ENCODE results near the gene SLAMF9. TPM values are rescaled to one million over a fixed set of nuclear protein-coding genes. Genes with fewer than 3 reads are reported as not detected.

Gene SLAMF9
- total RNA-seq, 1 donor from 2014 or later: not detected

DNA sequence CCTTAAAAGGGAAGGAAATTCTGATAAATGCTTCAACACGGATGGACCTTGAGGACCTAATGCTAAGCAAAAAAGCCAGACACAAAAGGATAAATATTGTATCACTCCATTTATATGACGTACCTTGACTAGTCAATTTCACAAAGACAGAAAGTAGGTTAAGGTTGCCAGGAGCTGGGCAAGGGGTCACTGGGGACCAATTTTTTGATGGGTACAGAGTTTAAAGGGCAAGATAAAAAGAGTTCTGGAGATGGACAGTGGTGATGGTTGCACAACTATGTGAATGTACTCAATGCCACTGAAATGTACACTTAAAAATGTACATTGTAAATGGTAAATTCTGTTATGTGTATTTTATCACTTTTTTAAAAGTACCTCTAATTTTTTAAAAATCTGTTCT is 32.1 kb upstream of the SLAMF9 start:
- peaks cover 20% of the 10 kb centered on the region for H3K27me3 Mint-ChIP-seq (ENCODE audit: insufficient read depth)
- DNase-seq (ENCODE audit: low spot score): no peak
- H3K9me3 Mint-ChIP-seq: no peaks in the 10 kb centered on the region
- peaks cover 3% of the 10 kb centered on the region for H3K4me1 Mint-ChIP-seq (ENCODE audit: low read depth)
- no peak overlapping the region for H3K27ac Mint-ChIP-seq
- no peak overlapping the region for H3K4me3 Mint-ChIP-seq
- H3K36me3 Mint-ChIP-seq (ENCODE audit: low read depth): no peaks in the 10 kb centered on the region
- intact Hi-C loops (cut with micrococcal nuclease): no loop called here

DNA sequence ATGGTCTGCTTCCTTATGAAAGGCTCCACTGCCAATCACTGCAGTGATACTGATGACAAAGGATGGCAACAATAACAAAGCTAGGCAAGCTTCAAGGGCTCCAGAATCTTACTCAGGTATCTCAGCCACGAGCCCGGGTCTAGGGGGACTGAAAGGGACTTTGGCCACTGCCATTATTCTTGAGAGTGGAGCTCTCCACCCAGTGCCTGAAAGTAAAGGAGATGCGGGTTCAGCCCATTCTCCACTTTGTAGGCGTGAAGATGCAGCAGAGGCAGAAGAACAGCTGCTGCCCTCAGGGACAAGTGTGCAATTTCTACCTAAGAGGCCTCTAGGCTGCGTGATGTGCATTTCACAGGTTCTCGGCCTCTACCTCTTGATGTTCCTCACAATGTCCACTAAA is 31.4 kb upstream of the SLAMF9 start:
- H3K27me3 Mint-ChIP-seq (ENCODE audit: insufficient read depth): peaks cover 18% of the 10 kb centered on the region
- no peaks in the 10 kb centered on the region for H3K4me1 Mint-ChIP-seq (ENCODE audit: low read depth)
- H3K36me3 Mint-ChIP-seq (ENCODE audit: low read depth): no peaks in the 10 kb centered on the region
- no peaks in the 10 kb centered on the region for H3K9me3 Mint-ChIP-seq
- no peak for DNase-seq (ENCODE audit: low spot score)
- no peak overlapping the region for H3K27ac Mint-ChIP-seq
- intact Hi-C loops (cut with micrococcal nuclease): no loop called here
- no peak overlapping the region for H3K4me3 Mint-ChIP-seq

DNA sequence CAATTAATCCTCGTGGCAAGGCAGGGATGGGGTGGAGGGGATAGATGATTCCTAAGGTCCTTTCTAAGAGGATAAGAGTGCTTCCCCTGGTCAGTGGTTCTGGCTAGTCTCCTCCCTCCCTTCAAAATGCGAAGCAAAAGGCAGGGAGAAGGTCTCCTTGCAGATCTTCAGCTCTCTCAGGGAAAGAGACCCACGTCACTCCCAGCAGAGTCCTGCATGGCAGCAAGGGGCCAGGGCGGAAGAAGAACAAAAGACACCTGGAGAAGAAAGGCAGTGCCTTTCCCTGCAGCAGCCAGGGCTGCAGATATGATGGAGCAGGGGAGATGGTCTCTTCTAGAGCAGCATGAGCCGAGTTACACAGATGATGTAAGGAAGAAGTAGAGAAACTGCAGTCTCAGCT is 29.6 kb upstream of the SLAMF9 start:
- H3K4me3 Mint-ChIP-seq: no peak overlapping the region
- no peaks in the 10 kb centered on the region for H3K9me3 Mint-ChIP-seq
- no peaks in the 10 kb centered on the region for H3K4me1 Mint-ChIP-seq (ENCODE audit: low read depth)
- H3K27me3 Mint-ChIP-seq (ENCODE audit: insufficient read depth): peaks cover 22% of the 10 kb centered on the region
- intact Hi-C loops (cut with micrococcal nuclease): no loop called here
- no peaks in the 10 kb centered on the region for H3K36me3 Mint-ChIP-seq (ENCODE audit: low read depth)
- no peak overlapping the region for H3K27ac Mint-ChIP-seq
- no peak for DNase-seq (ENCODE audit: low spot score)

GRCh38 chr1:159982280-159982679 is 28.2 kb upstream of the SLAMF9 start:
- intact Hi-C loops (cut with micrococcal nuclease): no loop called here
- Mint-ChIP-seq H3K4me3 (no peak overlapping the region), H3K27me3 (ENCODE audit: insufficient read depth) (peaks cover 21% of the 10 kb centered on the region), H3K4me1 (ENCODE audit: low read depth) (no peaks in the 10 kb centered on the region), H3K27ac (no peak overlapping the region), H3K9me3 (no peaks in the 10 kb centered on the region), H3K36me3 (ENCODE audit: low read depth) (no peaks in the 10 kb centered on the region)
- no peak for DNase-seq (ENCODE audit: low spot score)

DNA sequence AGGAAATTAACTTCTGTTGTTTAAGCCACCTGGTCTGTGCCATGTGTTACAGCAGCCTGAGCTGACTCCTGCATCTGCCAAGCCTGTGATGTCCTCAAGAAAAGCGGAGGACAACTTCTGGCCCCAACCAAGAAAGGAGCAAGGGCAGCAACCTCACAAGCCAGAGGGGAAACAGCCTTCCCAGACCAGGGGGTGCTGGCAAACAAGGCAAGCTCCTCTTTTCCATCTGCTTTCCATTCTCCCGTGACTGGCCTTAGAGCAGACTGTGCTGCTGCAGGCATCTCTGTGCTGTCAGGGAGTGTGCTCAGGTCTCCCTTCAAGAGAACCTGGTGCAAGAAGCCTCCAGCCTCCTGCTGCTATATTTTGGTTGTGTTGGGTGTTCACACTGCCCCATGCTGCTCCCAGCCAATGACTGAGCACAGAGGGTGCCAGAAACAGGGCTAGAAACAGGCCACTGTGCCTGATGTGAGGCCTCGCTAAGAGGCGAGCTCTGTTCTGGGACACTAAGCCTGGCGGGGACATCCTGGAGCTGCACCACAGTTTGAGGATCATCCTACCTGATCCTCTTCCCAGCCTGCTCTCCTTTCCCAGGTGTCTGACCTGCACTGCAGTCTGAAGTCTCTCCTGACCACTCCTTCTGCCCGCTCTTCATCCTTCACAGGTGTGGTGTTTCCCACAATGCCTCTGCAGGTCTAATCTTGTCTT is 27.5 kb upstream of the SLAMF9 start:
- Mint-ChIP-seq H3K27me3 (ENCODE audit: insufficient read depth) (peaks cover 25% of the 10 kb centered on the region), H3K4me1 (ENCODE audit: low read depth) (no peaks in the 10 kb centered on the region), H3K27ac (no peak overlapping the region), H3K4me3 (no peak overlapping the region), H3K9me3 (no peaks in the 10 kb centered on the region), H3K36me3 (ENCODE audit: low read depth) (no peaks in the 10 kb centered on the region)
- no peak for DNase-seq (ENCODE audit: low spot score)
- intact Hi-C loops (cut with micrococcal nuclease): no loop called here

- peaks cover 24% of the 10 kb centered on the region for H3K27me3 Mint-ChIP-seq (ENCODE audit: insufficient read depth)
- no peak for DNase-seq (ENCODE audit: low spot score)
- no peaks in the 10 kb centered on the region for H3K9me3 Mint-ChIP-seq
These were observed 26.7 kb upstream of the SLAMF9 start for GRCh38 chr1:159980786-159981185.

GRCh38 chr1:159980076-159980475 is 26.0 kb upstream of the SLAMF9 start:
- Mint-ChIP-seq H3K27me3 (ENCODE audit: insufficient read depth) (peaks cover 24% of the 10 kb centered on the region), H3K27ac (no peak overlapping the region), H3K9me3 (no peaks in the 10 kb centered on the region), H3K36me3 (ENCODE audit: low read depth) (no peaks in the 10 kb centered on the region), H3K4me1 (ENCODE audit: low read depth) (no peaks in the 10 kb centered on the region), H3K4me3 (no peak overlapping the region)
- intact Hi-C loops (cut with micrococcal nuclease): no loop called here
- no peak for DNase-seq (ENCODE audit: low spot score)

More at GRCh38 chr1:159980786-159981185, 26.7 kb upstream of the SLAMF9 start:
- intact Hi-C loops (cut with micrococcal nuclease): no loop called here
- no peaks in the 10 kb centered on the region for H3K36me3 Mint-ChIP-seq (ENCODE audit: low read depth)
- H3K27ac Mint-ChIP-seq: no peak overlapping the region
- H3K4me3 Mint-ChIP-seq: no peak overlapping the region
- no peaks in the 10 kb centered on the region for H3K4me1 Mint-ChIP-seq (ENCODE audit: low read depth)

DNA sequence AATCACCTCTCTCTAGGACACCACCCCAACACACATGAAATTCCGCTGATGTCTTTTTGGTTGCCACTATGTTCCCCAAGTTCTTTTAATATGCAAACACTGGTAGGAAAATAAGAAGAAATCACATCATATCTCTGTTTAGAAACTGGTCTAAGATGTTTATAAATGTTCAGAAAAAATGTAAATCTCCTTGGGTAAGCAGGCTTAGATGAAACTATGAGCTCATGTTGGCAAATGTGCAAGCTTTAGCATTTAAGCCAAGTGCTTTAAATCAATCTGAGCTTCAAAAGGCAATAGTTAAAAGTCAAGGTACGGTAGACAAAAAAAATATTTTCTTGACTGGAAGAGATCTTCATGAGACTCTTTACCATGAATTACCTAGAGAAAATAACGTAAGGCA is 25.2 kb upstream of the SLAMF9 start:
- no peaks in the 10 kb centered on the region for H3K4me1 Mint-ChIP-seq (ENCODE audit: low read depth)
- no peak for DNase-seq (ENCODE audit: low spot score)
- no peaks in the 10 kb centered on the region for H3K9me3 Mint-ChIP-seq
- no peaks in the 10 kb centered on the region for H3K36me3 Mint-ChIP-seq (ENCODE audit: low read depth)
- H3K4me3 Mint-ChIP-seq: no peak overlapping the region
- peaks cover 24% of the 10 kb centered on the region for H3K27me3 Mint-ChIP-seq (ENCODE audit: insufficient read depth)
- intact Hi-C loops (cut with micrococcal nuclease): no loop called here
- no peak overlapping the region for H3K27ac Mint-ChIP-seq

DNA sequence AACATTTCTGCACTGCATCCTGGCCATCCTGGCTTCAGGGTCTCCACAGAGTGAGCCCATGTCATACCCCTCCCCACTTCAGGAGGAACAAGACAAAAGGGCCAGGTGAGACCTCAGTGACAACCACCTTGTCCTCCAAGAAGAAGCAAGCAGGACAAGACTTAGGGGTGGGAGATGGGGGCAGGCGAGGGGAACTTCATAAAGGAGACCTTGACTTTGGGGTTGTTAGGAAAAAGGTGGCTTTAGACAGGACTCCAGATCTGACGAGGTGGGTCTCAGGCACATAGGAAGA is 24.0 kb upstream of the SLAMF9 start:
- Mint-ChIP-seq H3K4me3 (no peak overlapping the region), H3K4me1 (ENCODE audit: low read depth) (no peaks in the 10 kb centered on the region), H3K27ac (no peak overlapping the region), H3K27me3 (ENCODE audit: insufficient read depth) (peaks cover 17% of the 10 kb centered on the region), H3K36me3 (ENCODE audit: low read depth) (no peaks in the 10 kb centered on the region), H3K9me3 (no peaks in the 10 kb centered on the region)
- DNase-seq (ENCODE audit: low spot score): no peak
- intact Hi-C loops (cut with micrococcal nuclease): no loop called here

DNA sequence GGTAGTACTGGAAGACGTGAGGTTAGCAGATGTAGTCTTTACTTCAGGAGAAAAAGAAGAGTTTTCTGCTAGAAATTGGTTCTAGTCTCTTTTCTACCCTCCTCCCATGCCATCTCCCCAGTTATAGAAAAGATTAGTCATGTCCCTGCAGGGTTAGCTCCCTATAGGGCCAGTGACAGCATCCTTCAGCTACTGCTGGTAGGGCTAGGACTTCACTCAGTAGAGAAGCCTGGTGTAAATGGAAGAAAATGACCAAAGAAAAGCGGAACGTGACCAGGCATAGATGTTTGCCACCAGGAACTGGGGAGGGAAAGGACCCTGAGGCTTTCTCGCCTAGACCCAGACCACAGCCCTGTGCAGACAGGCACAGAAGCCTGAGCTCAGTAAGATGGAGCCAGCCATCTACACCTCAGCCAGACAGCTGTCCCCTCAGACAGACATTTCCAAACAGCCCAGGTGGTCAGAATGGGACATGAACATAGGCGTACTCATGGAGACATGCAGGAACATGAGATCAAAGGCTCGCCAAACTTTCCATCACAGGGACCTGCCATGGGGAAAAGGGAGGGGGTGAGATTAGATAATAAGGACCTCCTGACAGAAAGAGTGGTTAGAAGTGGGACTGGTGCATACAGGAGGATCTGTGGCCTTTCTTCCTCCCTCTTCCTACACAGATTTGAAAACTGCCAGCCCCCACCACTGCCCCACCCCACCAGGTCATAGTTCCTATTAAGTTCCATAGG is 23.5 kb upstream of the SLAMF9 start:
- Mint-ChIP-seq H3K9me3 (no peaks in the 10 kb centered on the region), H3K4me3 (no peak overlapping the region), H3K27ac (no peak overlapping the region), H3K36me3 (ENCODE audit: low read depth) (no peaks in the 10 kb centered on the region), H3K27me3 (ENCODE audit: insufficient read depth) (peaks cover 15% of the 10 kb centered on the region), H3K4me1 (ENCODE audit: low read depth) (no peaks in the 10 kb centered on the region)
- no peak for DNase-seq (ENCODE audit: low spot score)
- intact Hi-C loops (cut with micrococcal nuclease): no loop called here

GRCh38 chr1:159974350-159974965 is 20.4 kb upstream of the SLAMF9 start:
- DNase-seq (ENCODE audit: low spot score): no peak
- intact Hi-C loops (cut with micrococcal nuclease): no loop called here
- Mint-ChIP-seq H3K27me3 (ENCODE audit: insufficient read depth) (peaks cover 13% of the 10 kb centered on the region), H3K27ac (no peak overlapping the region), H3K4me1 (ENCODE audit: low read depth) (no peaks in the 10 kb centered on the region), H3K9me3 (no peaks in the 10 kb centered on the region), H3K4me3 (no peak overlapping the region), H3K36me3 (ENCODE audit: low read depth) (no peaks in the 10 kb centered on the region)

- Mint-ChIP-seq H3K4me1 (ENCODE audit: low read depth) (no peaks in the 10 kb centered on the region), H3K4me3 (no peak overlapping the region), H3K27me3 (ENCODE audit: insufficient read depth) (peaks cover 13% of the 10 kb centered on the region), H3K9me3 (no peaks in the 10 kb centered on the region), H3K36me3 (ENCODE audit: low read depth) (no peaks in the 10 kb centered on the region), H3K27ac (no peak overlapping the region)
- intact Hi-C loops (cut with micrococcal nuclease): no loop called here
- no peak for DNase-seq (ENCODE audit: low spot score)
These were observed 19.4 kb upstream of the SLAMF9 start for GRCh38 chr1:159973350-159973940.
